ENCODE results near the gene TTYH2.
A peak's percentile ranks its signal among the peaks of the same experiment; 100 is the strongest.
"Not testable (repeated sequence)": the region's sequence is repeated elsewhere in the genome, so short reads cannot be mapped to it uniquely, and the experiment has no call there.

Gene TTYH2

GRCh38 chr17:74212913-74213791, at the start of gene TTYH2:
Gene TTYH2, plus strand, starts transcription at chr17:74213571. Its CDS starts 17 bp downstream, at chr17:74213588.
- peak; percentile 69 for DNase-seq (ENCODE audit: low spot score)

GRCh38 chr17:74163836-74164235, 49.5 kb upstream of the TTYH2 start:
- DNase-seq (ENCODE audit: low spot score): no peak

- DNase-seq (ENCODE audit: low spot score): no peak
Observed at GRCh38 chr17:74164446-74165045, 48.8 kb upstream of the TTYH2 start.

- DNase-seq (ENCODE audit: low spot score): no peak
Observed at GRCh38 chr17:74165797-74166365, 47.5 kb upstream of the TTYH2 start.

- DNase-seq (ENCODE audit: low spot score): no peak
Observed at GRCh38 chr17:74170924-74171323, 42.4 kb upstream of the TTYH2 start.

- no peak for DNase-seq (ENCODE audit: low spot score)
Observed at GRCh38 chr17:74172700-74173099, 40.7 kb upstream of the TTYH2 start.

- peak; percentile 54 for DNase-seq (ENCODE audit: low spot score)
Observed at GRCh38 chr17:74176546-74177001, 36.8 kb upstream of the TTYH2 start.

GRCh38 chr17:74177018-74177450, 36.3 kb upstream of the TTYH2 start:
- no peak for DNase-seq (ENCODE audit: low spot score)

GRCh38 chr17:74179576-74179975, 33.8 kb upstream of the TTYH2 start:
- no peak for DNase-seq (ENCODE audit: low spot score)

GRCh38 chr17:74180336-74180735, 33.0 kb upstream of the TTYH2 start:
- DNase-seq (ENCODE audit: low spot score): no peak

- no peak for DNase-seq (ENCODE audit: low spot score)
Observed at GRCh38 chr17:74181341-74181740, 32.0 kb upstream of the TTYH2 start.

GRCh38 chr17:74182041-74182723, 31.2 kb upstream of the TTYH2 start:
- no peak for DNase-seq (ENCODE audit: low spot score)

GRCh38 chr17:74183411-74183810, 30.0 kb upstream of the TTYH2 start:
- DNase-seq (ENCODE audit: low spot score): no peak

- DNase-seq (ENCODE audit: low spot score): no peak
Observed at GRCh38 chr17:74185571-74186185, 27.7 kb upstream of the TTYH2 start.

GRCh38 chr17:74186498-74186897, 26.9 kb upstream of the TTYH2 start:
- DNase-seq (ENCODE audit: low spot score): no peak

- no peak for DNase-seq (ENCODE audit: low spot score)
Observed at GRCh38 chr17:74187761-74188160, 25.6 kb upstream of the TTYH2 start.

GRCh38 chr17:74188687-74189086, 24.7 kb upstream of the TTYH2 start:
- DNase-seq (ENCODE audit: low spot score): not testable (repeated sequence)

- DNase-seq (ENCODE audit: low spot score): peak; percentile 35
Observed at GRCh38 chr17:74190154-74190553, 23.2 kb upstream of the TTYH2 start.

GRCh38 chr17:74190807-74191406, 22.5 kb upstream of the TTYH2 start:
- DNase-seq (ENCODE audit: low spot score): no peak

GRCh38 chr17:74192950-74193781, 20.2 kb upstream of the TTYH2 start:
- no peak for DNase-seq (ENCODE audit: low spot score)

- no peak for DNase-seq (ENCODE audit: low spot score)
Observed at GRCh38 chr17:74194682-74195081, 18.7 kb upstream of the TTYH2 start.

Data from kidney capillary endothelial cell (primary cell).